Natural killer cell (primary cell): ENCODE data around the gene USP35. TPM values are rescaled to one million over a fixed set of nuclear protein-coding genes. Genes with fewer than 3 reads are reported as not detected.

Experiments used
- ATAC-seq, 3 donors: fragments of 150-1000 bp in 2 of 3; fragments of 200-7000 bp in 1 of 3; cut with Tn5 transposase; 1 replicate in 1 of 3; 2 replicates in 2 of 3; pipeline ENCODE4 v1.10.0; 2021; ENCODE audit warnings: mild to moderate bottlenecking in 2 of 3, moderate library complexity in 2 of 3
- DNase-seq, 2 donors: peaks; one replicate each; pipeline versions ENCODE4 v3.0.0 to v3.0.0-alpha.2; 2013 to 2021; ENCODE audit warnings: mixed read lengths in 1 of 2
- H3K27ac ChIP-seq: one replicate; pipeline ENCODE4 v1.5.1; 2013; ENCODE audit warnings: mild to moderate bottlenecking, low read length
- H3K27me3 ChIP-seq: one replicate; pipeline ENCODE4 v1.6.1; 2013; ENCODE audit warnings: low read length; ENCODE audit not compliant: control insufficient read depth, insufficient read depth
- H3K36me3 ChIP-seq: one replicate; pipeline ENCODE4 v1.6.1; 2013; ENCODE audit warnings: low read length; ENCODE audit not compliant: control insufficient read depth, insufficient read depth
- H3K4me1 ChIP-seq: one replicate; pipeline ENCODE4 v1.6.1; 2013; ENCODE audit warnings: low read length; ENCODE audit not compliant: control insufficient read depth, insufficient read depth
- H3K4me3 ChIP-seq: one replicate; pipeline ENCODE4 v1.5.1; 2013; ENCODE audit warnings: low read length
- H3K9me3 ChIP-seq: one replicate; pipeline ENCODE4 v1.6.1; 2013; ENCODE audit warnings: low read length; ENCODE audit not compliant: control insufficient read depth, insufficient read depth
- H3K27ac Mint-ChIP-seq, 2 donors: one replicate each; pipeline ENCODE4 v1.8.0; 2022; ENCODE audit warnings: mild to moderate bottlenecking in 2 of 2, mixed read lengths in 2 of 2, moderate library complexity in 1 of 2
- H3K27me3 Mint-ChIP-seq, 2 donors: one replicate each; pipeline ENCODE4 v1.8.0; 2022; ENCODE audit warnings: low read depth in 2 of 2, mixed read lengths in 2 of 2
- H3K36me3 Mint-ChIP-seq: one replicate; pipeline ENCODE4 v1.8.0; 2022; ENCODE audit warnings: mixed read lengths
- H3K4me1 Mint-ChIP-seq, 2 donors: one replicate each; pipeline ENCODE4 v1.8.0; 2022; ENCODE audit warnings: mixed read lengths in 2 of 2
- H3K4me3 Mint-ChIP-seq: one replicate; pipeline ENCODE4 v1.8.0; 2022; ENCODE audit warnings: mild to moderate bottlenecking, moderate library complexity, mixed read lengths
- H3K9me3 Mint-ChIP-seq, 2 donors: one replicate each; pipeline ENCODE4 v1.8.0; 2022; ENCODE audit warnings: mixed read lengths in 2 of 2
- WGBS: methylation state at CpG from one replicate; pipeline ENCODE4 v1.1.7; 2013; ENCODE audit warnings: missing lambda C conversion rate; ENCODE audit not compliant: insufficient coverage; 5-methylcytosine and 5-hydroxymethylcytosine counted together
- intact Hi-C: fragments of 100-400 bp; cut with micrococcal nuclease; formaldehyde crosslinking; loops from one replicate; pipeline ENCODE4 v1.14.2; 2022
- total RNA-seq, 4 donors: library from RNA; stranded (reverse); fragments of 120-200 nt in 1 of 4; gene quantifications; one replicate each; pipeline versions ENCODE4 v1.2.3 to v1.2.4, GENCODE V29; 2013 to 2022
- TF ChIP-seq, protein P1 (sequence below): fragments of 200-600 bp; IDR thresholded peaks from one replicate; pipeline ENCODE4 v1.8.0; 2022; ENCODE audit warnings: antibody characterized with exemption

The USP35 gene
- total RNA-seq, 3 donors from 2014 or later (not counting 1 experiment from before 2014, with no cell fraction given) = 6.1 to 8.5 (median 8.1) TPM

DNA sequence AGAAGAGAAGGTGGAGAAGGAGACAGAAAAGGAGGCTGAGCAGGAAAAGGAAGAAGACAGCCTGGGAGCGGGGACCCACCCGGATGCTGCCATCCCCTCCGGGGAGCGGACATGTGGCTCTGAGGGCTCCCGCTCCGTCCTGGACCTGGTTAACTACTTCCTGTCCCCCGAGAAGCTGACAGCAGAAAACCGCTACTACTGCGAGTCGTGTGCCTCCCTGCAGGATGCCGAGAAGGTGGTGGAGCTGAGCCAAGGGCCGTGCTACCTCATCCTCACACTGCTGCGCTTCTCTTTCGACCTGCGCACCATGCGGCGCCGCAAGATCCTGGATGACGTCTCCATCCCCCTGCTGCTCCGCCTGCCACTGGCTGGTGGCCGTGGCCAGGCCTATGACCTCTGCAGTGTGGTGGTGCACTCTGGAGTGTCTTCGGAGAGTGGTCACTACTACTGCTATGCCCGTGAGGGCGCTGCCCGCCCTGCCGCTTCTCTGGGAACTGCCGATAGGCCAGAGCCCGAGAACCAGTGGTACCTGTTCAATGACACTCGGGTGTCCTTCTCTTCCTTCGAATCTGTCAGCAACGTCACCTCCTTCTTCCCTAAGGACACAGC is 21.4 kb downstream of the USP35 start:
- ATAC-seq (no peak), DNase-seq (no peak)
- no peak overlapping the region for H3K4me3 Mint-ChIP-seq
- 93% methylated on average over 31 of the region's 31 CpGs for WGBS
- Histone ChIP-seq H3K4me1 (no peaks in the 10 kb centered on the region), H3K27ac (no peak overlapping the region), H3K27me3 (no peaks in the 10 kb centered on the region), H3K4me3 (no peak overlapping the region), H3K36me3 (peaks cover 12% of the 10 kb centered on the region), H3K9me3 (no peaks in the 10 kb centered on the region)
- no peaks in the 10 kb centered on the region for H3K27me3 Mint-ChIP-seq
- H3K36me3 Mint-ChIP-seq = no peaks in the 10 kb centered on the region
- H3K27ac Mint-ChIP-seq = no peak overlapping the region
- TF ChIP-seq, protein P1, sequence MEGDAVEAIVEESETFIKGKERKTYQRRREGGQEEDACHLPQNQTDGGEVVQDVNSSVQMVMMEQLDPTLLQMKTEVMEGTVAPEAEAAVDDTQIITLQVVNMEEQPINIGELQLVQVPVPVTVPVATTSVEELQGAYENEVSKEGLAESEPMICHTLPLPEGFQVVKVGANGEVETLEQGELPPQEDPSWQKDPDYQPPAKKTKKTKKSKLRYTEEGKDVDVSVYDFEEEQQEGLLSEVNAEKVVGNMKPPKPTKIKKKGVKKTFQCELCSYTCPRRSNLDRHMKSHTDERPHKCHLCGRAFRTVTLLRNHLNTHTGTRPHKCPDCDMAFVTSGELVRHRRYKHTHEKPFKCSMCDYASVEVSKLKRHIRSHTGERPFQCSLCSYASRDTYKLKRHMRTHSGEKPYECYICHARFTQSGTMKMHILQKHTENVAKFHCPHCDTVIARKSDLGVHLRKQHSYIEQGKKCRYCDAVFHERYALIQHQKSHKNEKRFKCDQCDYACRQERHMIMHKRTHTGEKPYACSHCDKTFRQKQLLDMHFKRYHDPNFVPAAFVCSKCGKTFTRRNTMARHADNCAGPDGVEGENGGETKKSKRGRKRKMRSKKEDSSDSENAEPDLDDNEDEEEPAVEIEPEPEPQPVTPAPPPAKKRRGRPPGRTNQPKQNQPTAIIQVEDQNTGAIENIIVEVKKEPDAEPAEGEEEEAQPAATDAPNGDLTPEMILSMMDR = no peak
- intact Hi-C loops = no loop called here
- H3K9me3 Mint-ChIP-seq = no peaks in the 10 kb centered on the region
- H3K4me1 Mint-ChIP-seq = no peaks in the 10 kb centered on the region

DNA sequence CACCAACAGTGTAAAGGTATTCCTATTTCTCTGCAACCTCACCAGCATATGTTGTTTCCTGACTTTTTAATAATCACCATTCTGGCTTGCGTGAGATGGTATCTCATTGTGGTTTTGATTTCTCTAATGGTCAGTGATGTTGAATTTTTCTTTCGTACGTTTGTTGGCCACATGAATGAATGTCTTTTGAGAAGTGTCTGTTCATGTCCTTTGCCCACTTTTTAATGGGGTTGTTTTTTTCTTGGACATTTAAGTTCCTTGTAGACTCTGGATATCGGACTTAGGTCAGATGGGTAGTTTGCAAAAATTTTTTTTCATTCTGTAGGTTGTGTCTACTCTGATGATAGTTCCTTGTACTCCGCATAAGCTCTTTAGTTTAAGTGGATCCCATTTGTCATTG is 22.8 kb downstream of the USP35 start:
- no peaks in the 10 kb centered on the region for H3K9me3 ChIP-seq

DNA sequence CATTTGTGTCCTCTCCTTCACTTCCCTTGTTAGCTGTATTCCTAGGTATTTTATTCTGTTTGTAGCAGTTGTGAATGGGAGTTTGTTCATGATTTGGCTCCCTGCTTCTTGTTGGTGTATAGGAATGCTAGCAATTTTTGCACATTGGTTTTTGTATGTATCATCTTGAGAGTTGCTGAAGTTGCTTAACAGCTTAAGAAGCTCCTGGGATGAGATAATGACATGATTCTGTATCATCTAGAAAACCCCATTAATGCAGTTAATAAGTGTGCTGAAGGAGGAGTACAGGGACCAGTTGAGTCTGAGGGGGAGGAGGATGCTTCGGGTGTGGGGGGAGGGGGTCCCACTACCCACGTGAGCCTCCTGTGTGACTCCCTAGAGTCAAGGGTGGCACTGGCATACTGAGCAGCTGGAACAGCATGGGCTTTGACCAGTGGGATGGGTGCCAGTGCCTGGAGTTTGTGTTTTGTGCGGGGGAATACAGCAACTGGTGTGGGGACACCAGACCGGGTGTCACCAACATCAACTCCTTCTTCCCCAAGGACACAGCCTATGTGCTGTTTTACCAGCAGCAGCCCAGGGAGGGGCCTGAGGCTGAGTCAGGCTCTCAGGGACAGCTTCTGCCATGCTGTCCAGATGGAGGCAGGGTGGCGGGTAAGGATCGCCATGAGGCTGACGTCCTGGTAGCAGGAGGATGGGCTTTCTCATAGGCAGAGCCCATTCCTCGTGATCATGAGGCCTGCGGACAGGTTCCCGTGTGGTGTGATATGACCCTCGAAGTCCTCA is 24.1 kb downstream of the USP35 start:
- no peak overlapping the region for H3K27ac Mint-ChIP-seq
- no peaks in the 10 kb centered on the region for H3K9me3 Mint-ChIP-seq
- Histone ChIP-seq H3K9me3 (no peaks in the 10 kb centered on the region), H3K36me3 (peaks cover 12% of the 10 kb centered on the region), H3K4me3 (no peak overlapping the region), H3K27ac (no peak overlapping the region), H3K27me3 (no peaks in the 10 kb centered on the region), H3K4me1 (no peaks in the 10 kb centered on the region)
- H3K4me3 Mint-ChIP-seq = no peak overlapping the region
- no peak for ATAC-seq
- DNase-seq = no peak
- H3K4me1 Mint-ChIP-seq = no peaks in the 10 kb centered on the region
- no peaks in the 10 kb centered on the region for H3K27me3 Mint-ChIP-seq
- H3K36me3 Mint-ChIP-seq = no peaks in the 10 kb centered on the region
- intact Hi-C loops = no loop called here
- TF ChIP-seq, protein P1 = no peak
- 89% methylated on average over 11 of the region's 11 CpGs for WGBS

More for the DNA sequence above, 22.8 kb downstream of the USP35 start:
- no peaks in the 10 kb centered on the region for H3K36me3 Mint-ChIP-seq
- 86% methylated on average over 5 of the region's 5 CpGs for WGBS
- intact Hi-C loops = no loop called here
- H3K27me3 Mint-ChIP-seq = no peaks in the 10 kb centered on the region
- no peak overlapping the region for H3K4me3 Mint-ChIP-seq
- Histone ChIP-seq H3K4me1 (no peaks in the 10 kb centered on the region), H3K27ac (no peak overlapping the region), H3K36me3 (peaks cover 12% of the 10 kb centered on the region), H3K27me3 (no peaks in the 10 kb centered on the region), H3K4me3 (no peak overlapping the region)
- DNase-seq (no peak), ATAC-seq (no peak)
- no peak overlapping the region for H3K27ac Mint-ChIP-seq
- no peaks in the 10 kb centered on the region for H3K9me3 Mint-ChIP-seq
- TF ChIP-seq, protein P1 = no peak
- no peaks in the 10 kb centered on the region for H3K4me1 Mint-ChIP-seq
